AG08396 (cell line): ENCODE data around the gene CALD1.

Experiments
- DNase-seq: peaks from one replicate; pipeline ENCODE4 v3.0.0; 2012; ENCODE audit warnings: low spot score, mixed read lengths

Gene CALD1

DNA sequence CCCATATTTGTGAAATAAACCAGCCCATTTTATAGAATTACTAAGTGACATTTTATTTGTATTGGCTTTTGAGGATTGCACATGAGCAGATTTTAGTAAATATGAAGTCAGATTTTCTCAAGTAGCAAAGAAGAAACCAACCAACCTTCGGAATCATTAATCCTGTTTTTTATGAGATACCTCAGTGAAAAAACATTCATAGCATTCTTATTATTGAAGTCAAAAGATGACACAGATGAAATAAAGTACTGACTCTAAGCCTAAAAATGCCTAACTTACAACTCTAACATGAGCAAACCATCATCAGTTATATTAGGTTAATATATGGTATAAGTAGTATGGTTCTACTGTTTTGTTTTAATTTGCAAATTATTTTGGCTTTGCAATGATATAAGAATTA lies 147.0 kb downstream of the CALD1 start:
- no peak for DNase-seq

DNA sequence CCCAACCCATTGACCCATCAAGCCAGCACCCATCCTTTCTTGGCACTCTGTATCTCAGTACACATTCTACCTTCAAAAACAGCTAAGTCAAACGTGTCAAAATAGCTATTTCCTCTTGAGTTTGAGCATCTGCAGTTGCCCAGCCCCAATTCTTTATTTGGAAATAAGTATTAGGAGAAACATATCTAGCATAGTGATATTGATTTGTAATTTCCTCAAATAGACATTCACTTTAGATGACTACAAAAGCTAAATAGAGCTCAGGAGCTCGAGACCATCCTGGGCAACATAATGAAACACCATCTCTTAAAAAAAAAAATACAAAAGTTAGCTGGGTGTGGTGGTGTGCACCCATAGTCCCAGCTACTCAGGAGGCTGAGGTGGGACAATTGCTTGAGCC lies 147.6 kb downstream of the CALD1 start:
- DNase-seq: no peak

DNA sequence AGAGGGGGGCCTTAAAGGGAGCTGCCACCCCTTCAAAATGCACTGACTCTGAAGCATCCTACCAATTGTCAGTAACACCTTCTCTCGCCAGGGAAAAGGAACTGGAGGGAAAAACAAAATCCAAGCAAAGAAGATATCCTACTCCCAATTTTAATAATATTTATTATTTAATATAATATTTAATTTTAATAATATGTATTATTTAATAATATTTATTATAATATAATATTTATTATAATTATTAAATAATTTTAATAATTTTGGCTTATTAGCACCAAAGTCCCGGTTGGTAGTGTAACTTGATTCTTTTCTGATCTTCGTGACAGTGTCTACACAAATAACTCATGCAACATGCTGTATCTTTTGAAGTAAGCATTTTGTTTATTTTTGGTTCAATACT lies 148.3 kb downstream of the CALD1 start:
- no peak for DNase-seq

DNA sequence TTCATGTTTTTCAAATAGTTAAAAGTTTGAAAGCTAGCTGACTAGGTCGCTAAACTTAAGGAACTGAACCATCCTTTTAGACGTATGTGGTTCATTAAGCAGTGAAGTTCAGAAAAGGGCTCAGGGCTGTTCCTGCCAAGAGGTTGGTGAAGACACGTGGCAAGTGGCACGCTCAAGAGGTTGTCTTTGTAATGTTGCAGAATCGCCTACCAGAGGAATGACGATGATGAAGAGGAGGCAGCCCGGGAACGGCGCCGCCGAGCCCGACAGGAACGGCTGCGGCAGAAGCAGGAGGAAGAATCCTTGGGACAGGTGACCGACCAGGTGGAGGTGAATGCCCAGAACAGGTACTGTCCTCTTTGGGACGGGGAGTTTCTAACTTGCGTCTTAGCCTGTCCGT lies 149.1 kb downstream of the CALD1 start:
- DNase-seq: no peak

DNA sequence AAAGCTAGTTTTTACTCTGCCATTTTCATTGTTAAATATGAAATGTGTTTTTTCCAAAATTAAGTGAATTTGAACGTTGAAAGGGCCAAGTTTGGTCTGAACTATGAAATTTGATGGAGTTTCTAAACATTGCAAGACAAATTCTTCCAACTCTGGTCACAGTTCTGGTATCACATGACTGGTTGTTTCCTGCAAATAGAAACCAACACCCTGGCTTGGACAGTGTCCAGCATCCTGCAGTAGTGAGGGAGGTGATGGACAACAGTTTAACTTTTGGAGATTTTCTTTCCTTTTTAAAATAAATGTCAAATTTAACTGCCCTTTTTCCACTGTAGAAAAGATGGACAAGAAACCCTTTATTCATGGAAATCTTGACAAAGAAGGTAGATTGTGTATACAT lies 152.1 kb downstream of the CALD1 start:
- no peak for DNase-seq

DNA sequence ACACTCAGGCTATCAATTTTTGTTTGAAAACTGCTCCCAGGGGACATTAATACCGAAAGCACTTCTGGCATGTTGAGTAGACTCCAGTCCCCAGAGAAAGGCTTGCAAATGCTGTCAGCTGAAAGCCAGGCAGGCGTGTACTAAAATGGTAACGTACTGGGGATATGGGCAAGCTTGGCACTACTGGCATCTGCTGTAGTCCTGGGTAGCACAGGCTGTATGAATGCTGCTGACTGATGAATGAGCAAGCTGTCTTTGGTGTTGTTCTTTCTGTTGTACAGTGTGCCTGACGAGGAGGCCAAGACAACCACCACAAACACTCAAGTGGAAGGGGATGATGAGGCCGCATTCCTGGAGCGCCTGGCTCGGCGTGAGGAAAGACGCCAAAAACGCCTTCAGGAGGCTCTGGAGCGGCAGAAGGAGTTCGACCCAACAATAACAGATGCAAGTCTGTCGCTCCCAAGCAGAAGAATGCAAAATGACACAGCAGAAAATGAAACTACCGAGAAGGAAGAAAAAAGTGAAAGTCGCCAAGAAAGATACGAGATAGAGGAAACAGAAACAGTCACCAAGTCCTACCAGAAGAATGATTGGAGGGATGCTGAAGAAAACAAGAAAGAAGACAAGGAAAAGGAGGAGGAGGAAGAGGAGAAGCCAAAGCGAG lies 153.4 kb downstream of the CALD1 start:
- DNase-seq: peak; percentile 64

DNA sequence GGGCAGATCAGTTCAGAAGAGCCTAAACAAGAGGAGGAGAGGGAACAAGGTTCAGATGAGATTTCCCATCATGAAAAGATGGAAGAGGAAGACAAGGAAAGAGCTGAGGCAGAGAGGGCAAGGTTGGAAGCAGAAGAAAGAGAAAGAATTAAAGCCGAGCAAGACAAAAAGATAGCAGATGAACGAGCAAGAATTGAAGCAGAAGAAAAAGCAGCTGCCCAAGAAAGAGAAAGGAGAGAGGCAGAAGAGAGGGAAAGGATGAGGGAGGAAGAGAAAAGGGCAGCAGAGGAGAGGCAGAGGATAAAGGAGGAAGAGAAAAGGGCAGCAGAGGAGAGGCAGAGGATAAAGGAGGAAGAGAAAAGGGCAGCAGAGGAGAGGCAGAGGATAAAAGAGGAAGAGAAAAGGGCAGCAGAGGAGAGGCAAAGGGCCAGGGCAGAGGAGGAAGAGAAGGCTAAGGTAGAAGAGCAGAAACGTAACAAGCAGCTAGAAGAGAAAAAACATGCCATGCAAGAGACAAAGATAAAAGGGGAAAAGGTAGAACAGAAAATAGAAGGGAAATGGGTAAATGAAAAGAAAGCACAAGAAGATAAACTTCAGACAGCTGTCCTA lies 154.1 kb downstream of the CALD1 start:
- no peak for DNase-seq

DNA sequence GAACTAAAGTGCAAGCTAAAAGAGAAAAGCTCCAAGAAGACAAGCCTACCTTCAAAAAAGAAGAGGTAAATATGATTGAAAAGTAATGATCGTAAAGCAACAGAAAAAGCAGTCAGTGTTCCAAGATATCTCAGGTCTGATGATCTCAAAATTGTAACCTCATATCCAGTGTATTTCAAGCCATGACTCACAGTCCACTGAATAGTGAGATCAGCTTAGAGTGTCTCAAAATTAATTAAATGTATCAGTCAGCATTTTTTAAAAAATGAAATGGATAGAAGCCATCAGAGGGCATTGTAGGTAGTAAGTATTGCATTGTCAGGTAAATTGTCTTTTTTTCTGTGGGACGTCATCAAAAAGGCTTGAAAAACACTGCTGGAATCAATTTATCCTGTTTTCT lies 156.3 kb downstream of the CALD1 start:
- DNase-seq: no peak

DNA sequence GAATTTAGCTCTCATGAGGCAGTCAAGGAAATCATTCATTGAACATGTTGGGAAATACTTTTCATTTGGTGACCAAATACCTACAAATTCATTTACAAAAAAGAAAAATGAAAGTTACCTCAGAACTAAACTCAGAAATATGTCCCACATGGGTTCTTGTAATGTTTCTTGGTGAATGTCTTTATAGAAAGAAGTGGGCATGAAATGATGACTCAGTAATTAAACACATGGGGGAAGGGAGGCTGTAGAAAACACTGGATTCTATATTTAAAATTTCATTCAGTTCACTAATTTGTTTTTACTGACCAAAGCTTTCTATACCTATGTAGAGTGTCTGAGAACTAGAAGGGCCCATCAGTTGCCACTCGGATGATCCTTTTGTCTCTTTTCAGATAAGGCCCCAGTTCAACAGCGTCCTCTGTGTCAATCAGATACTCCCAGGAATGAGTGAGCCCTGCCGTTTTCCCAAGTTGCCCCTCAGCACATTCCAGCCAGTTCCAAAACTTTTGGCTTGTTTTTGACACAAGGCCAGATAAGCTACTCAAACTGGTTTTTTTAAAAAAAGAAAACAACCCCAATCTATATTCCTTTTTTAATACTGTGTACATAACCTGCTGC lies 157.6 kb downstream of the CALD1 start:
- DNase-seq: no peak

DNA sequence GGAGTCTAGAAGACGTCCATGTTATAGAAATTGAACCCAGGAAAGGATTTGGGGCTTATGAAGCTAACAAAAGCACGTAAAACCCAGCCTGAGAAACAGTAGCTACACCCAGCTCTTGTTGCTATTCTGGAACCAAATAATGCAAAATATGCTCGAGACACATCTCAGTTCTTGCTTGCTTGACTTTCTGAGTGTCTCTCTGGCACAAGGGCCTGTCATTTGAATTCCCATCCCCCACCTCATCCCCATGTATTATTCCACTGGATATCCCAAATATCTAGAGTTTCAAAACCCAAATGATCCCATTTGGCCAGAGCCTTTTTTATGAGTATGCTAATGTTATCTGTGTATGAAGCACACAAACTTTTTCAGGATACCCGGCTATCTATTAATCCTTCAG lies 158.7 kb downstream of the CALD1 start:
- DNase-seq: no peak

DNA sequence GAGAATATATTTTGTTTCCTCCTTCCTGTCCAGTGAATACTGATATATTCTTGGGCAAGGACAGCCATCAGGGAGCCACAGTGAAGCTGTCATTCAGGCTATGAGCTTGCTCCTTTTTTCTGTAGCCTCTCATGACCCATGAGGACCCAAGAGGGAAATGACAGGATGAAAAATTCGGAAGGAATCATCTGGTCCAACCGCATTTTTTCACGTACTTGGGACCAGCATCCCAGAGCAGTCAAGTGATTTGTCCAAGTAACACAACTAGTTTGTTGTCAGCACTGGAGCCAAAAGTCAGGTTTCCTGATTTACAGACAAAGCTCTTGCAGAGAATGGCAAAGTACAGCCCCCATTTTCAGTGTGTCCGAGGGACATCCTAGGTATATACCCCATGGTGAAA lies 159.7 kb downstream of the CALD1 start:
- DNase-seq: no peak

DNA sequence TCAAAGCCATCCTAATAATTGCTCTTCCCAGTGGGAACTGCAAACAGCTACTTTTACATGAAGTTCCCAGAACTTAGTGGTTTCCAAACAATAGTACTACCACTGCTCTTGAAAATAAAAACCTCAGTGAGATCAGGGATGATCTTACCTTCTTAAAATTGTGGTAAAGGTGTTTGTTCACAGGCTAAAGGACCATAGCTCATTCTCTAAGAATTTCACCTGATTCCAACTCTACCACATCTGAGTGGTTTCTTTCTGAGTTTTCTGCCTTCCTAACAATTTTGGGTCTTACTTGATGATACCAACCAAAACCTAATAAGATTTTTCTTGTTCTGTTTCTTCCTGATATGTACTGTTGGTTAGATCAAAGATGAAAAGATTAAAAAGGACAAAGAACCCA lies 161.3 kb downstream of the CALD1 start:
- no peak for DNase-seq

DNA sequence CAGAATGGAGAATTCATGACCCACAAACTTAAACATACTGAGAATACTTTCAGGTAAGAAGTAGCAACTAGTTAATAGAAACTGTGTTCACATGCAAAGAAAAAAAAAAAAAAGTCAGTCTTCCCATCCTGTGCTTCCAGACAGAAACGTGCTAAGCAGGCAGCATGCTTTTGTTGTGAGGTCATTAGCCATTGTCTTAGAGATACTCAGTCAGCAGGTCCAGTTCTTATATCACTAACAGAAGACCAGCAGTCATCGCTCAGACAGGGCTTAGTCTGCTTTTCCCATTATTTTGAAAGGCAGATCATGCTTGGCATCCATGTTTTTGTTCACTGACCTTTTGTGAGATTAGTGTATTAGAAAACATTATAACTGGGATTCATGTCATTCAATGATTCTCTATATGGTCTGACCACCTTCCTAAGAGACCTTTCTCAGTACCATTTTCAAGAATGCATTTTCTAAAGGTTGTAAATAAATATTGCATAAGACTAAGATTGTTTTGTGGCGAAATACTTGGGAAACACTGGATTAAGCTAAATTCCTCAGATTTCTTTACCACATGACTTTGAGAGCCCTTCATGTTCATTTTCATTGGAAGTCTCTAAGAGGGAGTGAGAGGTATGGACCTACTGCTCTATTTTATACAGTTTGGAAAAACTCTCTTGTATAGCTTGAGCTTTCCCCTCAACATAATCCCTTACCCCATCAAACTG lies 161.9 kb downstream of the CALD1 start:
- peak; percentile 72 for DNase-seq

DNA sequence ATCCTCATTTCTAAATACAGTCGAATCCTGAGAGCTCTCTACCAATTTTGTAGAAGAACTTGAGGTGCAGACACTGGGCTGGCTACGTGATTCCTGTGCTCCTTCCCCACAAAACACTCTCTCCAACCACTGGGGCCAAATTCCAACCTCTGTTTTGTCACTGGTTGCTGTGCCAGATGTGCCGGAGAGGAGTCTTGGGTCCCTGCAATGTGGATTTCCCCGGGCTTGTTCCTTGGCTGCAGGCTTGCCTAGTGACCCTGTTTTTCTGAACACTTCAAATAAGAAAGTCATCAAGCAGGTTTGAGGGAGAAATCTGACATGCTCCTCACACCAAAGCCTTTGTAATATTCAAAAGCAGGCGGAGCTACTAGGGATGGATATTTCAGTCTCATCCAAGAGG lies 162.5 kb downstream of the CALD1 start:
- DNase-seq: no peak

DNA sequence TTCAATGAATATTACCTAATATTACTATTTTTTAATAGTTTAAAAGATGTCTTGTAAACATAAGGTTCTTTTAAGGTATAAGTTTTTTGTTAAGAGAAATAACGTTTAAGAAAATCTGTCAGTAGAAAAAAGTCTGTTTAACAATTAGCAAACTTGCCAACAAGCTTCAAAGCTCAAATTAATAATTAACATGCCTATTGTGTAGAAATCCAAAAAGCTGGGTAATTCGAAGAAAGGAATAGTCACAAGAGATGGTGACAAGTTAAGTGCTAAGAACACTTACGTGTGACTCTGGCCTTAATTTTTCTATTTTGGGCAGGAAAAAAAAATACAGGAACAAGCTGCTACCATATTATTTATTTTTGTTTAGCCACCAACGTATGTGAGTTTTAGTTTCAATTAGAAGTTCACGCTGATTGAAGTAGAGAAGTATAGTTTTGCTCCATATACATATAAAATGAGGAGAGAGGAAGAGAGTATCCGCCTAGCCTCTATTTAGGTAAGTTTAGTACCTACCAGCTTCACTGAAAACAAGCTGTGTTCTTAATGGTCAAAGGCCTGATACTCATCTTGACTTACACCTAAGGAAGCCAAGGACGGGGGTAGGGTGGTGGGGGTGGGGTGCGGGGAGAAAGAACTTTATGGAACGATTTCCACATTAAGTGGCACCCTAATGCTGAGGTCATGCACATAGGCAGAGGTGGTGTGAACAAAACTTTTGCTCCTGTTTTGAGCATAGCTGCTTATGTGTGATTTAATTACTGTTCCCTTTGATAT lies 163.4 kb downstream of the CALD1 start:
- no peak for DNase-seq

DNA sequence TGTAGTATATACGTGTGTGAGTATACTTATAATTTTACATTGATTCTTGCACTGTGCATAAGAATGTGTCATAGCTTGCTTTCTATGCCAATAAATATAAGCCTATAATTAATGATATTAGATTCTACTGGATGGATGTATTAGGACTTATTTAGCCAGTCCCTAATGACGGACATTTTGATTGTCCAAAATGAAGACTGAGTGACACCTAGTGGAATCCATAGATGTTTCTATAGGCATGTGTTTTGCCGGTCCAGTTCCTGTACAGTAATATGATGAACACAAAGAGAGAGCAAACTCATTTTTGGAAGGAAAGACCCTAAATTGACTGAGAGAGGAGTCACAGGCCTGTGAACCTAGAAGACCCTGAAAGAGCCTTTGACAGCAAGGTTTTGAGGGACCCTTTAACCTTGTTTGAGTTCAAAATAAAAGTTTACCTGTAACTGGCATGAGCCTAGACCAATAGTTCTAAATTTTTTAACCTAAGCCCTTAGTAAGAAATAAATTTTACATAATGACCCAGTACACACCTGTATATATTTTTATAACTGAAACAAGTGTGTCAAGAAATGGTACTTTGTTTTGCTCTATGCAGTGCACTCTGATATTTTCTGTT lies 164.5 kb downstream of the CALD1 start:
- DNase-seq: no peak

DNA sequence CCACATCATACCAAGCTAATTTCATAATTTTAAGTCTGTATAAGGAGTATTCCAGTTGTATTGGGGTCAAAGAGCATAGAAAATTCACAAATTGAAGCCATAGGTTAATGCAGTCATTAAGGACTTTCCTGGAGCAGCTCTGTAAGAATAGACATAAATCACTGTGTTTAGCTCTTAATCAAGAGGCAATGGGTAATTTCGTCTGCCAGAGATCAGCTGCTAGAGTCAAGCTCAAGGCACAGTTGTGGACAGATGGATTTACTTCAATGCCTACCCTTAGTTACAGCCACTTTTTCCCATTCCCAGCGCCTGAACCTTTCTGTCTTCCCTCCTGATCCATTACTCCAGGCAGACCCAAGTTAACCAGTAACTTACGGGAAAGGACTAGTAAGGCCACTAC lies 166.3 kb downstream of the CALD1 start:
- DNase-seq: no peak

DNA sequence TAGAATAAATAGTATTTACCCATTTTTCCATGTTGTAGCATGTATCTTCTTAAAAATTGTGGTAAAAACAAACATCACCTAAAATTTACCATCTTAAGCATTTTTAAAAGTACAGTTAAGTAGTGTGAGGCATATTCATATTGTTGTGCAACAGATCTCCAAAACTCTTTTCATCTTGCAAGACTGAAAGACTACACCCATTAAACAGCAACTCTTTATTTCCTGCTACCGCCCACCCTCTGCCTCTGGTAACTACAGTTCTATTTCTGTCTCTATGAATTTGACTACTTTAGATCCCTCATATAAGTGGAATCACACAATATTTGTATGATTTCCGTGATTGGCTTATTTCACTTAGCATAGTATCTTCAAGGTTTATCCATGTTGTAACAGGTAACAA lies 166.8 kb downstream of the CALD1 start:
- no peak for DNase-seq

DNA sequence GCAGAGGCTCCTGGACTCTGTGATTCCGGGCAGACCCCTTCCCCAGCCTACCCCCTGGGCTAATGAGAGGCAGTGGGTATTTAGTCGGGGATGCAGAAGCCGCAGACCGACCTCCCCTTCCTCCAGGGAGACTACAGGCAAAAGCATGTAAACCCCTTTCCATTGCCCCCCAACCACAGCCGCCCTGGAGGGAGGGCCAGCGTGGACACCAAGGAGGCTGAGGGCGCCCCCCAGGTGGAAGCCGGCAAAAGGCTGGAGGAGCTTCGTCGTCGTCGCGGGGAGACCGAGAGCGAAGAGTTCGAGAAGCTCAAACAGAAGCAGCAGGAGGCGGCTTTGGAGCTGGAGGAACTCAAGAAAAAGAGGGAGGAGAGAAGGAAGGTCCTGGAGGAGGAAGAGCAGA lies 167.9 kb downstream of the CALD1 start:
- no peak for DNase-seq

DNA sequence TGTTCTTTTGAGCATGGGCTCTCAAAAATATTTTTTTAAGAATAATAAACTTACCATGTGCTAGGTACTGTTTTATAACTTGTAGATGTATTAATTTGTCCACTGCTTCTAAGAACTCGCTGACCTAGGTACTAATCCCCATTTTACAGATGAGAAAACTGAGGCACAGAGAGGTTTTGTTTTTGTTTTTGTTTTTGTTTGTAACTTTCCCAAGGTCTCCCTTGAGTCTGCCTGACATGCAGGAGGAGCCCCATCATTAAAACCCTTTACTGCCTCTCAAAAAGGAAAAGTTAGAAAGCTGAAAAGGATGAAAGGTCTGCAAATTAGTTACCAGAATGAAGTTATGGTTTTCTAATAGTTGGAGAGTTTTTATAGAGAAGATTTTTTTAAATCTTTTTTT lies 168.4 kb downstream of the CALD1 start:
- no peak for DNase-seq

DNA sequence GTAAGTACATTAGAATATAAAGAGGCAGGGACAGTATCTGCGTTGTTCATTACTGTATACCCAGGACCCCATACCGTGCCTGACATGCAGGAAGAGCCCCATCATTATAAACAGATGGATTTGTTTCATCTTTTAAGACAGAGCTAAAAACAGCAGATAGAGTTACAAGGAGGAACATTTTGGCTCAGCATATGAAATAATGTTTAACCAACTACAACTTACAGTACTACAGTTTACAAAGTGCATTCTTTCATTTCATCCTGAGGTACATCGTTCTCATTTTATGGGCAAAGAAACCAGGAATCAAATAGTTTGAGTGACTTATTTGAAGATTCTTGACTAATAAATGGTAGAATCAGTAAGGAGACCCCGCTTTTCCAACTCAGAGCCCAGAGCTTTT lies 168.8 kb downstream of the CALD1 start:
- no peak for DNase-seq

DNA sequence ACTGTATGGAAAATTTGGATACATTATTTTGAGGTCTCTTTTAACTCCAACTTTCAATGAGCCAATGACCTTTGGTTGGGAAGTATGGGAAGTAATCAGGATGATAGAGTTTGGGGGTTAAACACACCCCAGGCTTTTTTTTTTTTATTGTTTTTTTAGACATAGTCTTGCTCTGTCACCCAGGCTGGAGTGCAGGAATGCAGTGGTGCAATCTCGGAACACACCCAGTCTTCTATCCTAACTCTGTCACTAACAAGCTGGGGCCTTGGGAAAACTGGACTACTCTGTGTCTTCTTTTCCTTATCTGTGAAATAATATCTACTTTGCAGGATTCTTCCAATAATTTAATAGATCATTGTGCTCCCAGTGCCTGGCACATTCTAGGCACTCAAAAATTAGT lies 169.3 kb downstream of the CALD1 start:
- DNase-seq: no peak
